H1 (cell line): ENCODE results near the gene CES3. TPM values are rescaled to one million over a fixed set of nuclear protein-coding genes. Genes with fewer than 3 reads are reported as not detected.

Experiments
- CTCF ChIA-PET: fragments of 300-600 bp; sonication (Branson Sonifier 250); formaldehyde crosslinking; loops from one replicate; lab custom pipeline; 2021; ENCODE audit not compliant: partially characterized antibody; lab: Charles Lee
- POLR2A ChIA-PET: fragments of 300-600 bp; sonication (Branson Sonifier 250); formaldehyde crosslinking; loops from one replicate; lab custom pipeline; 2021; ENCODE audit warnings: inconsistent platforms; ENCODE audit not compliant: partially characterized antibody; lab: Charles Lee
- DNase-seq, 2 experiments: peaks; one replicate each; pipeline versions ENCODE4 v3.0.0 to v3.0.0-alpha.2; 2010 to 2022; ENCODE audit warnings: low spot score in 2 of 2, low read depth in 1 of 2, mixed read lengths in 1 of 2
- FAIRE-seq: peaks from 2 replicates; lab custom pipeline; 2011; peaks lifted over from hg19 to GRCh38; lab: Jason Lieb, UNC
- H2AFZ ChIP-seq: 2 replicates; pipeline ENCODE4 v1.8.1; 2012; ENCODE audit warnings: low read length, inconsistent platforms
- H2AK5ac ChIP-seq: 2 replicates; pipeline ENCODE4 v1.6.1; 2013; ENCODE audit warnings: low read depth, low read length
- H2BK120ac ChIP-seq: replicated peaks from 2 replicates; pipeline ENCODE3; 2013; ENCODE audit warnings: low read depth, low read length, inconsistent platforms
- H2BK12ac ChIP-seq: 2 replicates; pipeline ENCODE4 v1.6.1; 2013; ENCODE audit warnings: low read depth, low read length
- H2BK15ac ChIP-seq: 2 replicates; pipeline ENCODE4 v1.6.1; 2013; ENCODE audit warnings: low read length
- H2BK20ac ChIP-seq: 2 replicates; pipeline ENCODE4 v1.6.1; 2013; ENCODE audit warnings: low read length
- H2BK5ac ChIP-seq: 2 replicates; pipeline ENCODE4 v1.6.1; 2013; ENCODE audit warnings: low read depth, low read length
- H3K14ac ChIP-seq: 2 replicates; pipeline ENCODE4 v1.6.1; 2013; ENCODE audit warnings: inconsistent platforms; ENCODE audit not compliant: insufficient read length
- H3K18ac ChIP-seq: 2 replicates; pipeline ENCODE4 v1.6.1; 2013; ENCODE audit warnings: low read length; ENCODE audit errors: extremely low read depth
- H3K23ac ChIP-seq: 2 replicates; pipeline ENCODE4 v1.6.1; 2013; ENCODE audit warnings: inconsistent platforms; ENCODE audit not compliant: insufficient read length
- H3K23me2 ChIP-seq: 2 replicates; pipeline ENCODE4 v1.6.1; 2013; ENCODE audit warnings: low read depth, low read length
- H3K27ac ChIP-seq: 2 replicates; pipeline ENCODE4 v1.6.1; 2011; ENCODE audit warnings: low read depth, low read length, inconsistent platforms
- H3K27me3 ChIP-seq, 4 experiments: replicated peaks in 1 of 4; 1 replicate in 1 of 4; 2 replicates in 3 of 4; pipeline versions ENCODE4 v1.6.1 to v1.8.1; 2011 to 2013; ENCODE audit warnings: low read length in 3 of 4, mild to moderate bottlenecking in 3 of 4, inconsistent platforms in 2 of 4, mixed read lengths in 2 of 4, moderate library complexity in 1 of 4; ENCODE audit not compliant: control insufficient read depth in 3 of 4, insufficient read depth in 3 of 4; ENCODE audit errors: extremely low read depth in 1 of 4
- H3K36me3 ChIP-seq, 4 experiments: 2 replicates each; pipeline versions ENCODE4 v1.6.1 to v1.8.1; 2011 to 2013; ENCODE audit warnings: mild to moderate bottlenecking in 4 of 4, low read length in 3 of 4, moderate library complexity in 2 of 4, control low read depth in 1 of 4, inconsistent platforms in 1 of 4; ENCODE audit not compliant: insufficient read depth in 4 of 4, control insufficient read depth in 2 of 4
- H3K4ac ChIP-seq: replicated peaks from 2 replicates; pipeline ENCODE3; 2013; ENCODE audit warnings: low read length, low read depth, mixed read lengths, inconsistent platforms; ENCODE audit not compliant: insufficient read length
- H3K4me1 ChIP-seq, 4 experiments: replicated peaks in 1 of 4; 1 replicate in 1 of 4; 2 replicates in 3 of 4; pipeline versions ENCODE4 v1.6.1 to v1.8.1; 2011 to 2013; ENCODE audit warnings: low read length in 3 of 4, inconsistent platforms in 2 of 4, mixed read lengths in 1 of 4; ENCODE audit not compliant: insufficient read depth in 4 of 4, control insufficient read depth in 3 of 4
- H3K4me2 ChIP-seq, 2 experiments: 2 replicates each; pipeline versions ENCODE4 v1.6.1 to v1.8.1; 2011 to 2013; ENCODE audit warnings: low read depth in 2 of 2, low read length in 2 of 2, control low read depth in 1 of 2, inconsistent platforms in 1 of 2, mild to moderate bottlenecking in 1 of 2; ENCODE audit not compliant: insufficient read depth in 1 of 2
- H3K4me3 ChIP-seq, 4 experiments: fragments of 200-600, 300-600 bp in 1 of 4; sonication (generic), shearing (Covaris generic), sonication (Bioruptor Twin) in 1 of 4; 2 replicates each; pipeline versions ENCODE4 v1.5.1 to v1.8.1; 2011 to 2016; ENCODE audit warnings: low read length in 4 of 4, low read depth in 3 of 4, control low read depth in 2 of 4, inconsistent platforms in 2 of 4, mild to moderate bottlenecking in 2 of 4, mixed read lengths in 1 of 4, moderate library complexity in 1 of 4; ENCODE audit not compliant: insufficient read depth in 2 of 4; ENCODE audit errors: extremely low read depth in 1 of 4
- H3K56ac ChIP-seq: replicated peaks from 2 replicates; pipeline ENCODE3; 2013; ENCODE audit warnings: low read depth, mild to moderate bottlenecking, mixed read lengths, low read length, inconsistent platforms; ENCODE audit not compliant: insufficient read length
- H3K79me1 ChIP-seq: 2 replicates; pipeline ENCODE4 v1.6.1; 2013; ENCODE audit warnings: low read depth, low read length, control low read depth
- H3K79me2 ChIP-seq, 2 experiments: 2 replicates each; pipeline versions ENCODE4 v1.6.1 to v1.8.1; 2012 to 2013; ENCODE audit warnings: low read length in 2 of 2, mild to moderate bottlenecking in 2 of 2, inconsistent platforms in 1 of 2; ENCODE audit not compliant: insufficient read depth in 2 of 2, control insufficient read depth in 1 of 2
- H3K9ac ChIP-seq, 4 experiments: replicated peaks in 1 of 4; 1 replicate in 1 of 4; 2 replicates in 3 of 4; pipeline versions ENCODE4 v1.6.1 to v1.8.1; 2011 to 2013; ENCODE audit warnings: low read depth in 3 of 4, low read length in 3 of 4, control low read depth in 2 of 4, mild to moderate bottlenecking in 2 of 4, moderate library complexity in 2 of 4, inconsistent platforms in 1 of 4; ENCODE audit errors: extremely low read depth in 1 of 4
- H3K9me3 ChIP-seq, 2 experiments: 2 replicates each; pipeline versions ENCODE4 v1.6.1 to v1.8.1; 2012 to 2013; ENCODE audit warnings: mild to moderate bottlenecking in 2 of 2, moderate library complexity in 2 of 2, control low read depth in 1 of 2, inconsistent platforms in 1 of 2, low read depth in 1 of 2, low read length in 1 of 2, mixed read lengths in 1 of 2; ENCODE audit not compliant: insufficient read depth in 2 of 2
- H4K20me1 ChIP-seq, 2 experiments: replicated peaks in 1 of 2; 2 replicates each; pipeline versions ENCODE3 to v1.8.1; 2011 to 2013; ENCODE audit warnings: inconsistent platforms in 2 of 2, low read length in 2 of 2, mild to moderate bottlenecking in 1 of 2; ENCODE audit not compliant: insufficient read depth in 2 of 2, control insufficient read depth in 1 of 2
- H4K5ac ChIP-seq: 2 replicates; pipeline ENCODE4 v1.6.1; 2013; ENCODE audit warnings: low read length, low read depth, mixed read lengths, inconsistent platforms; ENCODE audit not compliant: insufficient read length
- H4K8ac ChIP-seq: 2 replicates; pipeline ENCODE4 v1.8.0; 2013; ENCODE audit warnings: mild to moderate bottlenecking, moderate library complexity, low read length, inconsistent platforms; ENCODE audit not compliant: insufficient read depth; ENCODE audit errors: extremely low read depth
- H4K91ac ChIP-seq: replicated peaks from 2 replicates; pipeline ENCODE3; 2013; ENCODE audit warnings: low read length, mixed read lengths, inconsistent platforms; ENCODE audit not compliant: insufficient read length
- E2F6 ChIP-seq: IDR thresholded peaks from 2 replicates; pipeline ENCODE4 v1.6.1; 2012; ENCODE audit warnings: inconsistent platforms
- EZH2 ChIP-seq: fragments of 200-600 bp; sonication (generic); IDR thresholded peaks from 2 replicates; pipeline ENCODE4 v1.7.1; 2012; ENCODE audit warnings: low read depth, mild to moderate bottlenecking, moderate library complexity, low read length, inconsistent platforms; ENCODE audit not compliant: severe bottlenecking
- KDM4A ChIP-seq: IDR thresholded peaks from one replicate; pipeline ENCODE4 v1.7.1; 2012; ENCODE audit warnings: low read depth, mild to moderate bottlenecking, moderate library complexity, low read length, inconsistent platforms; ENCODE audit not compliant: severe bottlenecking
- SUZ12 ChIP-seq: fragments of 200-600 bp; sonication (generic); IDR thresholded peaks from 2 replicates; pipeline ENCODE4 v1.6.1; 2012; ENCODE audit warnings: mild to moderate bottlenecking, inconsistent platforms, low read length, moderate library complexity, mixed read lengths
- WGBS, 2 experiments: shearing (Covaris generic) in 1 of 2; methylation state at CpG; one replicate each; pipeline versions ENCODE4 v1.1.6 to v1.1.7; 2013 to 2015; ENCODE audit warnings: low lambda C conversion rate in 2 of 2, mixed read lengths in 2 of 2, inconsistent platforms in 1 of 2, low coverage in 1 of 2, missing lambda C conversion rate in 1 of 2; ENCODE audit not compliant: insufficient replicate concordance in 2 of 2, insufficient coverage in 1 of 2, insufficient read length in 1 of 2; ENCODE audit errors: extremely low coverage in 1 of 2, missing lambda C conversion rate in 1 of 2; 5-methylcytosine and 5-hydroxymethylcytosine counted together
- polyA plus RNA-seq, 7 experiments: library from polyadenylated mRNA; depleted of rRNA in 3 of 7; stranded (reverse) in 5 of 7; unstranded in 2 of 7; fragments of >200 nt in 5 of 7; fragments of 200-250 nt in 2 of 7; gene quantifications; 1 replicate in 5 of 7; 2 replicates in 1 of 7; 4 replicates in 1 of 7; pipeline versions ENCODE4 v1.2.1 to v1.2.3, GENCODE V29; 2011 to 2013; ENCODE audit warnings: missing spikeins in 2 of 7, mixed read lengths in 2 of 7
- total RNA-seq: library from RNA; stranded (reverse); fragmentation: NEBNext Ultra II Directional; extraction: Animal tissue kit (Norgen Biotek cat#: 25700); gene quantifications from 2 replicates; pipeline ENCODE4 v1.2.1, GENCODE V29; 2021

Gene CES3
- total and polyA plus RNA-seq, 2 of the 8 experiments (the other 6 are each of a cell fraction or from before 2014, with no cell fraction given): 1.6 to 2.2 TPM

GRCh38 chr16:67019171-67019570 lies 58.1 kb downstream of the CES3 start:
- H3K9ac ChIP-seq: no peak overlapping the region
- no peak overlapping the region for H3K56ac ChIP-seq
- H4K20me1 ChIP-seq: no peaks in the 10 kb centered on the region
- H3K36me3 ChIP-seq: no peaks in the 10 kb centered on the region
- H3K9me3 ChIP-seq: no peaks in the 10 kb centered on the region
- WGBS, 2 experiments: 89% methylated on average over 8 of the region's 8 CpGs; no CpG with 5 or more reads in 1 of the 2 experiments
- H4K8ac ChIP-seq: no peak overlapping the region
- no peaks in the 10 kb centered on the region for H3K79me2 ChIP-seq
- no peak overlapping the region for H3K18ac ChIP-seq
- peaks cover 3% of the 10 kb centered on the region; the same call in 1 of the 2 replicates for H3K23me2 ChIP-seq
- no peak overlapping the region for H4K5ac ChIP-seq
- H3K27ac ChIP-seq: no peak overlapping the region
- H2BK120ac ChIP-seq: no peak overlapping the region
- H3K23ac ChIP-seq: no peak overlapping the region
- no peak overlapping the region for H3K4me2 ChIP-seq
- no peak overlapping the region for H3K14ac ChIP-seq
- H2AFZ ChIP-seq: no peak overlapping the region
- no peak overlapping the region for H4K91ac ChIP-seq
- FAIRE-seq: no peak
- H3K4me1 ChIP-seq: peaks cover 0 to 3% (median under 1%) of the 10 kb centered on the region in 4 experiments; a peak in 2 of 7 replicates
- CTCF ChIA-PET: interaction anchor here (0.6 to 10.2 kb wide), 18 partner anchors 8 to 213 kb away, joined by 3 to 164 read pairs (median 12); partner anchors contain the start of genes B3GNT9, CBFB, CES3 and CES4A
- TF ChIP-seq SUZ12 (no peak), EZH2 (no peak), E2F6 (no peak), KDM4A (no peak)
- no peak for DNase-seq
- POLR2A ChIA-PET: interaction anchor here (0.8 to 1.1 kb wide), 3 partner anchors 9 to 36 kb away, joined by 3 read pairs; partner anchors contain the start of gene CBFB
- peaks cover 8 to 23% (median 15%) of the 10 kb centered on the region in 4 experiments for H3K27me3 ChIP-seq
- no peaks in the 10 kb centered on the region for H3K79me1 ChIP-seq
- peak overlapping the region; percentile 30; the same call in 1 of the 2 replicates for H2BK12ac ChIP-seq
- no peak overlapping the region for H2BK15ac ChIP-seq
- no peak overlapping the region for H2AK5ac ChIP-seq
- H3K4me3 ChIP-seq: no peak overlapping the region
- H3K4ac ChIP-seq: no peak overlapping the region
- no peak overlapping the region for H2BK20ac ChIP-seq
- H2BK5ac ChIP-seq: no peak overlapping the region
